ENCODE results near the gene PSKH1.

Gene PSKH1

DNA sequence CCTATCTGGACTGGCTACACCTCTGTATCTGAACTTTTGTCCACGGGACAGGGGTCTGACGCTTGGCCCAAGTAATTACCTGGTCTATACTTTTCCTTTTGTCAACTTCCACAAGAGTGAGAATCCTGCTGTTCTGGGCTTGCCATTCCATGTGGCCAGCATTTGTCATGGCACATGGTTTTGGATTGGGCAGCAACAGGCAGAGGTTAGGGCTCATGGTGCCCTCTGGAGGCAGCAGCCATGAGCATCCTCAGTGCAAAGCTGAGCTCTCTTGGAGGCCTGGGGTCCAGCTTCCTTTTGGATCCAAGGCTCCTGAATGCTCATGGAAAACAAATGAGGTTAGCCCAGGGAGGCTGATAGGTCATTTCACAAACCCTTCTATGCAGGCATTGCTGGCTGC lies 27.7 kb upstream of the PSKH1 start:
- DNase-seq (ENCODE audit: low read depth in 3 of 3, low spot score in 1 of 3): no peak

DNA sequence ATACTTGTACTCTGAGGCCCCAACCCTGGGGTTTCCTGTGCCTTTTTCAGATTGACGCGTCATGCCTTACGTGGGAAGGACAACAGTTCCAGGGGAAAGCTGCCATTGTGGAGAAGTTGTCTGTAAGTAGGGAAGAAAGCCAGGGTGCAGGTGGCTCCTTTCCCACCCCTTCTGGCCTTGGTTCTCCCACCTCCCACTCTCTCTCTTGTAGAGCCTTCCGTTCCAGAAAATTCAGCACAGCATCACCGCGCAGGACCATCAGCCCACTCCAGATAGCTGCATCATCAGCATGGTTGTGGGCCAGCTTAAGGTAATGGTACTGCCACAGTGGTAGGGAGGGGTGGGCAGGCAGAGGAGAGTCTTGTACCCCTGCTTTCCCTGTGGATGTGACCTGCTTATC lies 24.8 kb upstream of the PSKH1 start:
- DNase-seq (ENCODE audit: low read depth in 3 of 3, low spot score in 1 of 3): no peak

DNA sequence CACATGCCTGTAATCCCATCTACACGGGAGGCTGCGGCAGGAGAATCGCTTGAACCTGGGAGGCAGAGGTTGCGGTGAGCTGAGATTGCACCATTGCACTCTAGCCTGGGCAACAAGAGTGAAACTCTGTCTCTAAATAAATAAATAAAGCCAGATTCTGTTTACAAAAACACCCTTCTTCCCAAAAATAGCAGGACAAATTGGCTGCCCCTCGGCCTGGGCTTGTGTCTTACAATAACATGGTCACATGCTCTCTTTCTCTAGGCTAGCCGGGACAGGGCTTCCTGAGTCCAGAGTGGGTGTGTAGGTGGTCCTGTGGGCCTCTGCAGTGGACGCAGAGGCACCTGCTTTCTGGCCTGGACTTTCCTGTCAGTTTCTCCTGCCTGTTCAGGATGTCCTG lies 23.4 kb upstream of the PSKH1 start:
- no peak for DNase-seq (ENCODE audit: low read depth in 3 of 3, low spot score in 1 of 3)

DNA sequence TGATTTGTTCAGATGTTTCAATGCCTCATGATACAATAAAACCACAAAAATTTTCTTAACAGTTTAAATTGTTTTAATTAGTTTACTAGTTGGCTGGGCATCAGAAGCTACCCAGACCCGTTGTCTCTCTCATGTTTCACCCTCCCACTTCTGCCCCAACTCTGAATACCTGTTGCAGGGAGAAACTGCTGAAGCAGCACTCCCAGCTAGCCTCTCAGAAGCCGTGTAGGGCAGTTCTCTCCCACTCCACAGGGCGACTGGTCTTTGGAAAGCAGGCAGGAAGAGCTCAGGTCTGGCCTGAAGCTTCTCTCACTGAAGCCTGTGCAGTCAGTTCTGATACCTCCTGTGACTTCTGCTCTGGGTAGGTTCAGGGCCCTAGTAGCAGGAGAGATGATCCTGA lies 21.8 kb upstream of the PSKH1 start:
- no peak for DNase-seq (ENCODE audit: low read depth in 3 of 3, low spot score in 1 of 3)

DNA sequence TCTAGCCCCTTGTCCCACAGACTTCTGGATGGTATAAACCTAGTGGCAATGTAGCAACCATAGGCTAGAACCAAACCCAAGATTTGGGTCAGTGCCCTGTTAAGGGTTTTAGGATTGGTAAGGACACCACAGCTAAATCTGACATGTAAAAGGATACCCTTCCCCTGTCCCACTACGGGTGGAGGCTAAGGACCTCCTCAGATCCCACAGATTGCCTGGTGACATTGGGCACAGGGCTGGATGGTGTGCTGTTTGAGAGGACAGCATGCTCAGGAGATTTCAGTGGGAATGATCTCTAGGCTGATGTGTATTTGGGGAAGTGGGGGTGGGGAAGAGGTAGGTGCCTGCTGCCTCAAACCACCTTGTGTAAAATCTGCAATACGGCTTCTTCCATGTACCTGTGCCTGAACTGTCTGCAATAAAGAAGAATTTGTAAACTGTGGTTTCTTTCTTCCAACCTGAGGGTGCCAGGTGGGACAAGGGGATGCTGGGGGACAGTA lies 20.9 kb upstream of the PSKH1 start:
- DNase-seq (ENCODE audit: low read depth in 3 of 3, low spot score in 1 of 3): no peak

DNA sequence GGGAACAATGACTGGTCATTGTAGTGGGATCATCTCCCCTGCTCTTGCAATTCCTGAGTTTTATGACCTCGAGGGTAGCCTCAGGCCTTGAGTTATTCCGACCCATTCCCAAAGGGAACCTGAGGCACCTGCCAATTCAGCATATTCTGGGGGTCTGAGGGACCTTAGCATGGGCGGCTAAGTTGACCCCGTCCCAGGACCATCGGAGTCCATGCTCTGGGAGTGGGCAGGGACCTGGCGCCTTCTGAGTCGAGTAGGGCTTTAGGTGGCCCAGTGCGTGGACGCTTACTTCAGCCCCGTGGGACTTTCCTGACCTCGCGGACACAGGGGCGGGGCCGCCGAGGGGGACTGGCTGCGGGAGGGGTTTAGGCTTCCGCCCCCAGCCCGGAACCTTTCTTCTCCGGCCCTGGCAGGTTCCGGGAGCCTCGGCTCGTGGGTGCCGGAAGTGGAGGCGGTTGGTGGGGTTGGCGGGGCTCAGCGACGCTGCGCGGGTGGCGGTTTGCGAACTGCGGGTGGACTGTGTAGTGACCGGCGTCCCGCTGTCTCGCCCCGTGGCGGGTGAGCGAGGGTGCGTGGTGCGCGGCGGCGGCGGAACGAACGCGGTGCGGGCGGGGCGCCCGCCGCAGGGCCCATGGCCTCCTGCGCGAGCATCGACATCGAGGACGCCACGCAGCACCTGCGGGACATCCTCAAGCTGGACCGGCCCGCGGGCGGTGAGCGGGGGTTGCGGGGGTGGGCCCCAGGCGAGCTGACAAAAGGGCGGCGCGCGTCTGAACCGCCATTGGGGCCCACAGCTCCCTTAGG lies 20.2 kb upstream of the PSKH1 start, which contains the start of gene EDC4:
TSS of gene EDC4 (plus strand) at position 422 of the 804 bp plus-strand sequence. CDS start at position 632, 210 bp downstream.
- peak; percentile 69 to 88 (median 78) for DNase-seq (ENCODE audit: low read depth in 3 of 3, low spot score in 1 of 3)

DNA sequence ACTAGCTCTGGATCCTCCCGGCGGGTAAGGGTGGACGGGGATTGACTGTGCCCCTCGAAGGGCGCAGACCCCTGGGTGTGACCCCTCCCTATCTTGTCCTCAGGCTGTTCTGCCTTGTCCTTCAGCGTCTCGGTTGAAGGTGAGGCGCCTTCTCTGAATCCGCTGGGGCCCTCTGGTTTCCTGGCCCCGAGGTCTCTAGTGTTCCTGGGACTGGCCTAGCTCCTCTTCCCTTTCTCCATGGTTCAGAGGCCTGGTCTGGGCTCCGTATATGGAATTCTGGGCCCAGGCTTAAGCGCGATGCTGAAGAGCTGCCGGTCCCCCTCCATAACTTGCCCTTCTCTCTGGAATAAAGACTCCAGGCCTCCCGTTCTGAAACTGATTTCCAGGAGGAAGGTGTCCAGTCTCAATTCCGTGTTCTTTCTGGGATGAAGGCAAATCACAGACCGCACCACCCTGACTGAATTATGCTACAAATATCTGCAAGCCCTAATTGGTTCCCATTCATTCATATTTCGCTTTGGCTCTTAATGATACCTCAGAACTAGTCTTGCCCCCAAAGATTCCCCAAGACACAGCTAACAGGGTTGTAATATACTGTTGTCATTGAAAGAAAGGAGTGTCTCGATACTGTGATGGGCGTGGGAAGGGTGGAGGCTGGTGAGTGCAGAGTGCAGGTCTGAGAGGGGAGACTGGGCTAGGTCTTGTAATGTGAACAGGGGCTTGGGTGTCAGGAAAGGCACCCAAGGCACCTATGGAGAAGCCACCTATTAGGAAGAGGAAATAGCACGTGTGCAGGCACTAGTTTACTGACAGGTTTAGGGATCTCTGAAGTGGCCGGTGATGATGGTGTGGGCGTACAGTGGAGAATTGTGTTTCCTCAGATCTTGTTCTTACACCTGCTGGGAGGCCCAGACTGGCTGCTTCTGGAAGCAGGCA lies 19.4 kb upstream of the PSKH1 start:
- no peak for DNase-seq (ENCODE audit: low read depth in 3 of 3, low spot score in 1 of 3)

DNA sequence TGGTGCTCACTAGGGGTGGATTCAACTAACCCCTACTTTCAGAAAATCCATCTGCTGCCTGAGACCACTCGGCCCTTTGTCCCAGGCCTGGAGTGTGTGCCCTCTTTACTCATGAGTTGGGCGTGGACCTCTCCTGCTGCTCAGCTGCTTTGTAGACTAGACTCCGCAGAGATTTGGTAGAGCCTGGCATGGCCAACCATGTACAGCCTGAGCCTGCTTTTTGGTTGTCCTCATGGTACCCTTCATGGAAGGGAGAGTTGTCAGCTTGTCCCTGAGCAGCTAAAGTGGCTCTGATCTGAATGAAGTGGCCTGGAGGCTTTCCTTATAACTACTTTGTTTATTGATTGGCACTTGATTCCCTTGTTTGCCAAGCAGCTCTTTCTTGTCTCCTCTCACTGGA lies 18.7 kb upstream of the PSKH1 start:
- no peak for DNase-seq (ENCODE audit: low read depth in 3 of 3, low spot score in 1 of 3)

DNA sequence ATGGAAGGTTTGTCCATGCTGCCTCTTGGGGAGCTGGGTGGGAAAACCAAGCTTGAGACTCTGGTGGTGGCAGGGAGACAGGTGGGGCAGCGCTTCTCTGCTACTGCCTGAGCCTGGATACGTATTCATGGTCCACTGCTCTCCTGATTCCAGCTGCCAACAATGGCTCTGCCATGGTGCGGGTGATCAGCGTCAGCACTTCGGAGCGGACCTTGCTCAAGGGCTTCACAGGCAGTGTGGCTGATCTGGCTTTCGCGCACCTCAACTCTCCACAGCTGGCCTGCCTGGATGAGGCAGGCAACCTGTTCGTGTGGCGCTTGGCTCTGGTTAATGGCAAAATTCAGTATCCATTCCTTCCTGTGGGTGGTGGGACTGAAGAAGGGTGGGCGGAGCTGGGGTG lies 16.0 kb upstream of the PSKH1 start:
- DNase-seq (ENCODE audit: low read depth in 3 of 3, low spot score in 1 of 3): no peak

DNA sequence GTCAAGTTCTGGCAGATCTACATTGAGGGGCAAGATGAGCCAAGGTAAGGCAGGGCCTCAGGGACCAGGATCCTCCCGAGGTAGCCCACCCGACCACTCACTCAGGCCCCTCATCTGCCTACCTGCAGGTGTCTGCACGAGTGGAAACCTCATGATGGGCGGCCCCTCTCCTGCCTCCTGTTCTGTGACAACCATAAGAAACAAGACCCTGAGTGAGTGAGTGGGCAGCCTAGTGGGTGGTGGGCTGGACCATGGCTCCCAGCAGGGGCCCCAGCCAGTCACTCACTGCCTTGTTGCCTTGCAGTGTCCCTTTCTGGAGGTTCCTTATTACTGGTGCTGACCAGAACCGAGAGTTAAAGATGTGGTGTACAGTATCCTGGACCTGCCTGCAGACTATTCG lies 14.8 kb upstream of the PSKH1 start:
- no peak for DNase-seq (ENCODE audit: low read depth in 3 of 3, low spot score in 1 of 3)

DNA sequence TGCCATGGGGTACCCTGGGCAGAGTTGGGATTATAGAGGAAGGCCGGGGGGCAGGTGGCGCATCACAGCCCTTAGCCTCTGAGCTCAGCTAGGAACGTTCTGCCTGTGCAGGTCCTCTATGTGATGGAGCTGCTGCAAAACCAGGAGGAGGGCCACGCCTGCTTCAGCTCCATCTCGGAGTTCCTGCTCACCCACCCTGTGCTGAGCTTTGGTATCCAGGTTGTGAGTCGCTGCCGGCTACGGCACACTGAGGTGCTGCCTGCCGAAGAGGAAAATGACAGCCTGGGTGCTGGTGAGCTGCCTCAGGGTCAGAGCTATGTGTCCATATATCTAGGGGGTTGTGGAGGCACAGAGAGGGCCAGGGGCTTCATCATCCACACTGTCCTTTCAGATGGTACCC lies 14.2 kb upstream of the PSKH1 start:
- no peak for DNase-seq (ENCODE audit: low read depth in 3 of 3, low spot score in 1 of 3)

DNA sequence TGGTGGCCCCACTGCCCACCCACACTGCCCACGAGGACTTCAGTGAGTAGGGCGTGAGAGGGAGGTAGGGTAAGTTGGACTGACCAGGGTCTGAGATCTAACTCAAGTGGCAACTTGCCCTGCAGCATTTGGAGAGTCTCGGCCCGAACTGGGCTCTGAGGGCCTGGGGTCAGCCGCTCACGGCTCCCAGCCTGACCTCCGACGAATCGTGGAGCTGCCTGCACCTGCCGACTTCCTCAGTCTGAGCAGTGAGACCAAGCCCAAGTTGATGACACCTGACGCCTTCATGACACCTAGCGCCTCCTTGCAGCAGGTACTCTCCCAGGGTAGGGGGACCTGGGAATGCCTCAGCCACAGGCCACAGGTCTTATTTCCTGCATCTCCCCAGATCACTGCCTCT lies 13.6 kb upstream of the PSKH1 start:
- no peak for DNase-seq (ENCODE audit: low read depth in 3 of 3, low spot score in 1 of 3)

DNA sequence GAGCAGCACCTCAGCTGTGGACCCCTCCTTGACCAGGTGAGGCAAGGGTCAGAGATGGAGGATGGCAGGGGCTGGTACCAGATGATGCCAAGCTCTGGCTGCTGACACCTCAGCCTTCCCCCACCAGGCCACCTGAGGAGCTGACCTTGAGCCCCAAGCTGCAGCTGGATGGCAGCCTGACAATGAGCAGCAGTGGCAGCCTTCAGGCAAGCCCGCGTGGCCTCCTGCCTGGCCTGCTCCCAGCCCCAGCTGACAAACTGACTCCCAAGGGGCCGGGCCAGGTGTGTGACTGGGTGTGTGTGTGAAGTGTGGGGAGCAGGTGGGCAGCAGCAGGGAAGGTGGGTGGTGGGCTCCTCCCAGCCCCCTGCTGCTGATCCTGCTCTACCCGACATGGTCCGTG lies 13.1 kb upstream of the PSKH1 start:
- no peak for DNase-seq (ENCODE audit: low read depth in 3 of 3, low spot score in 1 of 3)

DNA sequence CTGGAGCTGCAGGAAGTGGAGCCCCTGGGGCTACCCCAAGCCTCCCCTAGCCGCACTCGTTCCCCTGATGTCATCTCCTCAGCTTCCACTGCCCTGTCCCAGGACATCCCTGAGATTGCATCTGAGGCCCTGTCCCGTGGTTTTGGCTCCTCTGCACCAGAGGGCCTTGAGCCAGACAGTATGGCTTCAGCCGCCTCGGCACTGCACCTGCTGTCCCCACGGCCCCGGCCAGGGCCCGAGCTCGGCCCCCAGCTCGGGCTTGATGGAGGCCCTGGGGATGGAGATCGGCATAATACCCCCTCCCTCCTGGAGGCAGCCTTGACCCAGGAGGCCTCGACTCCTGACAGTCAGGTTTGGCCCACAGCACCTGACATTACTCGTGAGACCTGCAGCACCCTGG lies 12.5 kb upstream of the PSKH1 start:
- DNase-seq (ENCODE audit: low read depth in 3 of 3, low spot score in 1 of 3): no peak

DNA sequence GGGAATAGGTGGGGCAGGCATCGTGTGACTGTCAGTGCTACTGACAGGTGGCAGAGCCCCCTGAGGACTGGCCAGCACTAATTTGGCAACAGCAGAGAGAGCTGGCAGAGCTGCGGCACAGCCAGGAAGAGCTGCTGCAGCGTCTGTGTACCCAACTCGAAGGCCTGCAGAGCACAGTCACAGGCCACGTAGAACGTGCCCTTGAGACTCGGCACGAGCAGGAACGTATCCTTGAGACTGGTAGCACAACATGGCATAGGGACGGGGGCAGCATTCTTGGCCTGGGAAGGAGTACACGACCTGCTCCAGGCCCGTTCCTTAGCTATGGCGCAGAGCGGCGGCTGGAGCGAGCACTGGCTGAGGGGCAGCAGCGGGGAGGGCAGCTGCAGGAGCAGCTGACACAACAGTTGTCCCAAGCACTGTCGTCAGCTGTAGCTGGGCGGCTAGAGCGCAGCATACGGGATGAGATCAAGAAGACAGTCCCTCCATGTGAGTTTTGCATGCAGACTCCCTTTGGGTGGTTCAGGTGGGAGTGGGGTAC lies 11.4 kb upstream of the PSKH1 start:
- no peak for DNase-seq (ENCODE audit: low read depth in 3 of 3, low spot score in 1 of 3)

DNA sequence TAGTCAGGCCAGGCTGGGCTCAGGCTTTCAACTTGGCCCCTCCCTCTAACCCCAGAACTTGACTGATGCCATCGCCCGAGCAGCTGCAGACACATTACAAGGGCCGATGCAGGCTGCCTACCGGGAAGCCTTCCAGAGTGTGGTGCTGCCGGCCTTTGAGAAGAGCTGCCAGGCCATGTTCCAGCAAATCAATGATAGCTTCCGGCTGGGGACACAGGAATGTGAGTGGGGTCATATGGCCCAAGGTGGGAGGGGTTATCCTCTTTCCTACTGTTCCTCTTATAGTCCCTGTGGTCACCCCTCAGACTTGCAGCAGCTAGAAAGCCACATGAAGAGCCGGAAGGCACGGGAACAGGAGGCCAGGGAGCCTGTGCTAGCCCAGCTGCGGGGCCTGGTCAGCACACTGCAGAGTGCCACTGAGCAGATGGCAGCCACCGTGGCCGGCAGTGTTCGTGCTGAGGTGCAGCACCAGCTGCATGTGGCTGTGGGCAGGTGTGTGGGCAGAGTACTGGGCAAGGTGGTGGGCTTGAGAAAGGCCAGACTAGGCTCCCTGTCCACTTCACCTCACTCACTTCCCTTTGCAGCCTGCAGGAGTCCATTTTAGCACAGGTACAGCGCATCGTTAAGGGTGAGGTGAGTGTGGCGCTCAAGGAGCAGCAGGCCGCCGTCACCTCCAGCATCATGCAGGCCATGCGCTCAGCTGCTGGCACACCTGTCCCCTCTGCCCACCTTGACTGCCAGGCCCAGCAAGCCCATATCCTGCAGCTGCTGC lies 10.5 kb upstream of the PSKH1 start:
- DNase-seq (ENCODE audit: low read depth in 3 of 3, low spot score in 1 of 3): no peak

DNA sequence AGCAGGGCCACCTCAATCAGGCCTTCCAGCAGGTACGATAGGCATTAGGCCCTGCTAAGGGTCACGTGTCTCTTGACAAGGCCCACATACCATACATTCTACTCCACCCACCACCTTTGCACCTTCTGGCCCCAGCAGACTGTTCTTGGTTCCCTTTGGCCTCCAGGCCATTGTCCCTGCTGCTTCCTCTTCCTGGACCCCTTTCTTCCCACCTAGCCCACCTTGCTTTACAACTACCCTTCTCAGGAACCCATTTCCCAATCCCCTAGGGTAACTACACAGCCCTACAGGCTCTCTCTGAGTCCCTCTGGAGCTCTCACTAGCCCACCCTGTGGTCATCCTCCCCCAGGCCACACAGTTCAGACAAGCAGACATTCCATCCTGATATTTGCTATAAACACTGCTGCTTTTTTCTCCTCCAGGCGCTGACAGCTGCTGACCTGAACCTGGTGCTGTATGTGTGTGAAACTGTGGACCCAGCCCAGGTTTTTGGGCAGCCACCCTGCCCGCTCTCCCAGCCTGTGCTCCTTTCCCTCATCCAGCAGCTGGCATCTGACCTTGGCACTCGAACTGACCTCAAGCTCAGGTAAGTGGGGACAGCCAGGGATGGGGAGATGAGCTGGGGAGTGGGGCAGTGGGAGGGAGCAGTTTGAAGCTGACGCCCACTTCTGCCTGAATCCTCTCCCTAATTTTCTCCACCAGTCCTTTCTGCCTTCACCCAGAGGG lies 9.7 kb upstream of the PSKH1 start:
- no peak for DNase-seq (ENCODE audit: low read depth in 3 of 3, low spot score in 1 of 3)

DNA sequence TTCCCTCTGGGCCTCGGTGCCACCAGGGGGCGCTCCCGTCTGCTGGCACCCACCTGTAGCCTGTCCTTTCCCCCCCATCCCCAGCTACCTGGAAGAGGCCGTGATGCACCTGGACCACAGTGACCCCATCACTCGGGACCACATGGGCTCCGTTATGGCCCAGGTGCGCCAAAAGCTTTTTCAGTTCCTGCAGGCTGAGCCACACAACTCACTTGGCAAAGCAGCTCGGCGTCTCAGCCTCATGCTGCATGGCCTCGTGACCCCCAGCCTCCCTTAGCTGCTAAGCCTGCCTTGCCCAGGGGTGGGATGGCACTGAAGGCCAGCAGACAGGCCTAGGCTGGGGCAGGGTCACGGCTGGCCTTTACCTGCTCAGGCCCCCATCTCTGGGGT lies 9.2 kb upstream of the PSKH1 start:
- DNase-seq (ENCODE audit: low read depth in 3 of 3, low spot score in 1 of 3): peak; percentile 34 to 66 (median 55)

DNA sequence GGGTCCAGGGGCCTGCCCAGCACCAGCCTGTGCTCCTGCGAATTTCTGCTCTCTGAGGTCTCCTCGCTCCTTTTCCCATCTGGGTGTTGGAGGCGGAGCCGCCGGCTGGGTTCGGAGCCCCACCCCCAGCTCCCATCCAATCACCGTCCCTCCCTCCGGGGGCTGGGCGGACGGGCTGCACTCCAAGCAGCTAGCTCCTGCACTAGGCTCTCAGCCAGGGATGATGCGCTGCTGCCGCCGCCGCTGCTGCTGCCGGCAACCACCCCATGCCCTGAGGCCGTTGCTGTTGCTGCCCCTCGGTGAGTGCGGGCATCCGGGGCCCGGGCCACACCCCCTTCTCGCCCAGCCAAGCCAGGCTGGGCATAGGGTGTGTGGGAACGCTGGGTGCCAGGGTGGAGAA lies 8.4 kb upstream of the PSKH1 start, which contains the start of gene NRN1L:
TSS of gene NRN1L (plus strand) at position 202 of the 400 bp plus-strand sequence. CDS start at position 221, 19 bp downstream.
- no peak for DNase-seq (ENCODE audit: low read depth in 3 of 3, low spot score in 1 of 3)

DNA sequence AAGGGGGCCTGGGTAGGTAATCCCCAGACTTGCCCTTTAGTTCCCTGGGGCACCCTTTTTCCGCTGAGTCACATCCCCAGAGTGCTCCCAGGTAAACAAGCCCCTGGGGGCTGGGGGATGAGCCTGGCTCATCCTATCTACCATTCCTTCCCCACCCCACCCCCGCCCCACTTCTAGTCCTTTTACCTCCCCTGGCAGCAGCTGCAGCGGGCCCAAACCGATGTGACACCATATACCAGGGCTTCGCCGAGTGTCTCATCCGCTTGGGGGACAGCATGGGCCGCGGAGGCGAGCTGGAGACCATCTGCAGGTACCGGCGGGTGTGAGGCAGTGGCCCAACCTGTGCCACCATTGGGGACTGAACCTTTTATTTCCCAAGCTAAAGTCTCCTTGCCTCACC lies 7.5 kb upstream of the PSKH1 start:
- no peak for DNase-seq (ENCODE audit: low read depth in 3 of 3, low spot score in 1 of 3)

Data from stimulated activated CD4-positive, alpha-beta T cell treated with anti-CD3 and anti-CD28 coated beads, TNF-alpha, amount 100 ng/mL, for 1 hour (primary cell).